Endothelial cell of umbilical vein (primary cell): ENCODE data around the gene TMX1.

Source experiments
- CTCF ChIP-seq, 2 donors: IDR thresholded peaks; 1 replicate in 1 of 2; 2 replicates in 1 of 2; pipeline ENCODE4 v1.5.1; 2011; ENCODE audit warnings: low read length in 2 of 2, mild to moderate bottlenecking in 2 of 2, moderate library complexity in 2 of 2, control low read depth in 1 of 2, inconsistent platforms in 1 of 2, low read depth in 1 of 2; ENCODE audit not compliant: insufficient read depth in 1 of 2; ENCODE audit errors: extremely low read depth in 1 of 2
- EZH2 ChIP-seq: IDR thresholded peaks from 2 replicates; pipeline ENCODE4 v1.6.1; 2012; ENCODE audit warnings: borderline replicate concordance, low read depth, mild to moderate bottlenecking, moderate library complexity, low read length, inconsistent platforms; ENCODE audit not compliant: severe bottlenecking
- GATA2 ChIP-seq: IDR thresholded peaks from 2 replicates; pipeline ENCODE4 v1.7.0; 2011; ENCODE audit warnings: low read depth, mild to moderate bottlenecking, moderate library complexity, mixed read lengths, low read length; ENCODE audit not compliant: insufficient read length, insufficient read depth
- JUN ChIP-seq: IDR thresholded peaks from 2 replicates; pipeline ENCODE4 v1.6.1; 2011; ENCODE audit warnings: borderline replicate concordance, low read depth; ENCODE audit not compliant: insufficient read length, insufficient read depth
- POLR2A ChIP-seq: IDR thresholded peaks from 2 replicates; pipeline ENCODE4 v1.6.1; 2012; ENCODE audit warnings: low read depth, mild to moderate bottlenecking, control low read depth, low read length
- POLR2AphosphoS5 ChIP-seq: IDR thresholded peaks from 2 replicates; pipeline ENCODE4 v1.6.1; 2012; ENCODE audit warnings: low read depth, mild to moderate bottlenecking, control low read depth, low read length, moderate library complexity; ENCODE audit not compliant: insufficient read depth
- TF ChIP-seq, protein P1 (sequence below): IDR thresholded peaks from 2 replicates; pipeline ENCODE4 v1.6.1; 2011; ENCODE audit not compliant: insufficient read depth, insufficient read length

DNA sequence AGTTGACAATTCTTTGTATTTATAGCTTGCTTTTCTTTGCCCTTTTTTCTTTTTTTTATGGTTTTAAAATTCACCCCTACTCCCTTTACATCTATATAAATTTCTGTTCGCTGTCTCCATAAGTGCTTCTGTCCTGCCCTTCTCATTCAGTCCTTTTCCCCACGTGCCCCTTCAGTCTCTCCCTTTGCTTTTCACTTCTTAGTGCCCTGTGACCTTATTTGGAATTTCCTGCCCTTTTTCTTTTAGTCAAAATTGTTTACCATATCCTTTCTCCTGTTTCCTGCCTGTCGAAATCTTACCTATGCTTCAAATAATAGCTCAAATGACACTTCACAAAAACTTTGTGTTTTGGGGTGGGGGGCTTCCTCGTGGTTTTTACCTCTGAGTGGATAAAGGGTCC, 6.0 kb downstream of the TMX1 start:
- TF ChIP-seq CTCF (IDR thresholded peaks at IDR 0.05; ENCODE audit: extremely low read depth in 1 of 2, insufficient read depth in 1 of 2, low read depth in 1 of 2, low read length in 2 of 2), result no peak
- TF ChIP-seq, protein P1, sequence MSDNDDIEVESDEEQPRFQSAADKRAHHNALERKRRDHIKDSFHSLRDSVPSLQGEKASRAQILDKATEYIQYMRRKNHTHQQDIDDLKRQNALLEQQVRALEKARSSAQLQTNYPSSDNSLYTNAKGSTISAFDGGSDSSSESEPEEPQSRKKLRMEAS, result no peak
- TF ChIP-seq POLR2A, result no peak
- no peak for TF ChIP-seq EZH2
- no peak for TF ChIP-seq POLR2AphosphoS5
- TF ChIP-seq JUN, result no peak
- TF ChIP-seq GATA2, result no peak
